Measurements from ENCODE around the gene TSPAN9.
A peak's percentile ranks its signal among the peaks of the same experiment; 100 is the strongest.

Gene TSPAN9

DNA sequence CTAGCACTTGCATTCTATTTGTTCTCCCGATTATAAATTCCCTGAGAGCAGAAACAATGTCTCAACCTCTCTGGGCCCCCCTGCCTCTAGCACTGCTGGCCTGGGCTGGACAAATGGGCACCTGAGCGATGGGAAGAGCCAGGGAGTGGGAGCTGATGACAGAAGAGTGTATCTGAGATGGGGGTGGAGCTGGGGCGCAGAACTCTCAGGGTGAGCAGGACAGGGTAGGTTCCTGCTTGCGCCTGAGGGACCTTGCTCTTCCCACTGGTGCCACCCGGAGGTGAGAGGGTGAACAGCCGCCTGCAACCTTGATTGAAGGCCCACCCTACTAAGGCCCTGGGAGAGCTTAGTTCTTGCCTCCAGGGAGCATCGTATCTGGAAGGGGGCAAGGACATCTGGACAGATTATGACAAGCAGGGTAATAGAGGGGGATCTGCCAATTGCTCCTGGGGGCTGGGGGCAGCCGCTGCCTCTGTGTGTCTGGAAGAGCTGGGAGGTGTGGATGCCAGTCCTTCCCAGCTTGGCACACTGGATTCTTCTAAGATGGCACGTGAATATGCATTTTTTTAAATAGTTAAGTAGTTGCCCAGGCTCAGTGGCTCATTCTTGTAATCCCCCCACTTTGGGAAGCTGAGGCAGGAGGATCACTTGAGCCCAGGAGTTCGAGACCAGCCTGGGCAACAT lies 43.0 kb upstream of the TSPAN9 start:
- Histone ChIP-seq H3K36me3 (ENCODE audit: insufficient read depth, low read length) (no peaks in the 10 kb centered on the region), H4K20me1 (ENCODE audit: insufficient read depth, low read length) (no peaks in the 10 kb centered on the region), H3K9me3 (ENCODE audit: low read length) (no peaks in the 10 kb centered on the region), H3K4me2 (ENCODE audit: low read length) (no peak overlapping the region), H3K9me2 (ENCODE audit: low read depth, low read length) (no peaks in the 10 kb centered on the region), H3K9ac (ENCODE audit: low read length) (no peak overlapping the region), H3K27me3 (ENCODE audit: insufficient read depth, low read length) (no peaks in the 10 kb centered on the region), H3K27ac (ENCODE audit: low read depth, low read length, poor library complexity, severe bottlenecking) (no peak overlapping the region), H2AFZ (ENCODE audit: low read length) (no peak overlapping the region), H3F3A (ENCODE audit: insufficient read depth, low read length) (no peaks in the 10 kb centered on the region), H3K4me1 (ENCODE audit: insufficient read depth, low read length, severe bottlenecking) (peaks cover under 1% of the 10 kb centered on the region), H3K4me3 (ENCODE audit: low read depth, low read length, poor library complexity, severe bottlenecking) (no peak overlapping the region), H3K79me2 (ENCODE audit: insufficient read depth, low read length) (no peaks in the 10 kb centered on the region)
- no peak for TF ChIP-seq EZH2 (IDR thresholded peaks at IDR 0.05; ENCODE audit: borderline replicate concordance, low read length)
- TF ChIP-seq, protein P1, sequence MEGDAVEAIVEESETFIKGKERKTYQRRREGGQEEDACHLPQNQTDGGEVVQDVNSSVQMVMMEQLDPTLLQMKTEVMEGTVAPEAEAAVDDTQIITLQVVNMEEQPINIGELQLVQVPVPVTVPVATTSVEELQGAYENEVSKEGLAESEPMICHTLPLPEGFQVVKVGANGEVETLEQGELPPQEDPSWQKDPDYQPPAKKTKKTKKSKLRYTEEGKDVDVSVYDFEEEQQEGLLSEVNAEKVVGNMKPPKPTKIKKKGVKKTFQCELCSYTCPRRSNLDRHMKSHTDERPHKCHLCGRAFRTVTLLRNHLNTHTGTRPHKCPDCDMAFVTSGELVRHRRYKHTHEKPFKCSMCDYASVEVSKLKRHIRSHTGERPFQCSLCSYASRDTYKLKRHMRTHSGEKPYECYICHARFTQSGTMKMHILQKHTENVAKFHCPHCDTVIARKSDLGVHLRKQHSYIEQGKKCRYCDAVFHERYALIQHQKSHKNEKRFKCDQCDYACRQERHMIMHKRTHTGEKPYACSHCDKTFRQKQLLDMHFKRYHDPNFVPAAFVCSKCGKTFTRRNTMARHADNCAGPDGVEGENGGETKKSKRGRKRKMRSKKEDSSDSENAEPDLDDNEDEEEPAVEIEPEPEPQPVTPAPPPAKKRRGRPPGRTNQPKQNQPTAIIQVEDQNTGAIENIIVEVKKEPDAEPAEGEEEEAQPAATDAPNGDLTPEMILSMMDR (IDR thresholded peaks at IDR 0.05; ENCODE audit: low read length): peak; percentile 80

DNA sequence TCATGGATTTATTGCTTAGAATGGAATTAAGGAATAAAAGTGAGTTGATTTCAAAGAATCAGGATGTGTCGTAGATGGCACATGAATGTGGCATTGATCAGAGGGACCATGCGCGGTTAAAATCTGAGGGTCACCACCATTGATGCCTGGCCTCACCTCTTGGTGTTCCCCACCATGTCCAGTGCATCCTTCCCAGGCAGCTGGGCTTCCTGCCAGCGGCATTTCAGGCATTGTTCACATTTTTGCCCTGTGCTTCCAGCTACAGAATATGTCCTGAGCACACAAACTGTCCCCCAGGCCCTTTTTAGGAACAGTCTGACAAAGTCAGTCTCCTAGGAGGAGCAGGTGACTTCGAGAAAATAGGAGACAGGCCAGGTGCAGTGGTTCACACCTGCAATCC lies 42.0 kb upstream of the TSPAN9 start:
- H3K9me3 ChIP-seq (ENCODE audit: low read length): no peaks in the 10 kb centered on the region
- H3K4me3 ChIP-seq (ENCODE audit: low read depth, low read length, poor library complexity, severe bottlenecking): no peak overlapping the region
- no peak overlapping the region for H2AFZ ChIP-seq (ENCODE audit: low read length)
- TF ChIP-seq EZH2 (IDR thresholded peaks at IDR 0.05; ENCODE audit: borderline replicate concordance, low read length): no peak
- TF ChIP-seq, protein P1 (IDR thresholded peaks at IDR 0.05; ENCODE audit: low read length): no peak
- H3K9ac ChIP-seq (ENCODE audit: low read length): no peak overlapping the region
- H4K20me1 ChIP-seq (ENCODE audit: insufficient read depth, low read length): no peaks in the 10 kb centered on the region
- H3K9me2 ChIP-seq (ENCODE audit: low read depth, low read length): no peaks in the 10 kb centered on the region
- H3F3A ChIP-seq (ENCODE audit: insufficient read depth, low read length): no peaks in the 10 kb centered on the region
- H3K27ac ChIP-seq (ENCODE audit: low read depth, low read length, poor library complexity, severe bottlenecking): no peak overlapping the region
- H3K79me2 ChIP-seq (ENCODE audit: insufficient read depth, low read length): no peaks in the 10 kb centered on the region
- no peak overlapping the region for H3K4me2 ChIP-seq (ENCODE audit: low read length)
- no peaks in the 10 kb centered on the region for H3K36me3 ChIP-seq (ENCODE audit: insufficient read depth, low read length)
- no peaks in the 10 kb centered on the region for H3K27me3 ChIP-seq (ENCODE audit: insufficient read depth, low read length)
- H3K4me1 ChIP-seq (ENCODE audit: insufficient read depth, low read length, severe bottlenecking): peaks cover 4% of the 10 kb centered on the region

DNA sequence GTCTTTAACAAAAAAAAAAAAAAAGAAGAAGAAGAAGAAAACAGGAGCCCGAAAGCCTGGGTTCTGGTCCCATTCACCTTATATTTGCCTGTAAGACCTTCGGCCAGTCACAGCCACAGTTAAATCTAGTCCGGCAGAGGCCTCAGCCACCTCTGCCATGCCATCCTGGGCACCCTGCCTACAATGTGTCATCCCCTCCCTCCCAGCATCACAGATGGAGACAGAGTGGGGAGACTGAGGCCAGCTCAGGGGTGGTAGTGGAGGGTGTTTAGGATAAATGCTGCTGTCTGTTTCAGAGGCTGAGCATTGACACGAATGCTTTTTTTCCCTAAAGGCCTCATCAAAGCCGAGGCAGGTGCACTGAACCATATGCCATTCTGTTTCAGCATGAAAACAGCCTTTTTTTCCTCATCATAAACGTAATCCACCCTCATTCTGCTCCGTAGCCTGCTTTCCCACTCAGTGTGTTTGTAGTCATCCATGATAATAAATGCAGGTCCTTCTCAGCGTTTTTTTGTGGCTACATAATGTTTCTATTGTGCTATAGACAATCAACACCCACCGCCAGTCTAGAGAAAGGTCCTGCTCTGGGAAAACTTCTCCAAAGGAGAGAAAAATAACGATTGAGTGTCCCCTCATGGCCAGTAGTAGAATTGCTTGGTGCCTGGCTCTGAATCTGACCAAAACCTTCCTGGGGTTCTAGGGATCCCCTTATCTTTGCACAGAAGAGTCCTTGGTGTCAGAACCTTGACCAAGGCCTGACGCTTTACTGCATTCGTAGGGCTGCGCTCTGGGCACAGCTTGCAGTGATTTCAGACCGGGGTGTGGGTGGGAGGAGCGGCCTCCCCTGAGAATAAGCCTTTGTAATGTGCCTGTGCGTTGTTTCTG lies 41.1 kb upstream of the TSPAN9 start:
- no peaks in the 10 kb centered on the region for H3F3A ChIP-seq (ENCODE audit: insufficient read depth, low read length)
- no peak overlapping the region for H3K27ac ChIP-seq (ENCODE audit: low read depth, low read length, poor library complexity, severe bottlenecking)
- H3K9ac ChIP-seq (ENCODE audit: low read length): no peak overlapping the region
- no peak overlapping the region for H3K4me3 ChIP-seq (ENCODE audit: low read depth, low read length, poor library complexity, severe bottlenecking)
- H3K79me2 ChIP-seq (ENCODE audit: insufficient read depth, low read length): no peaks in the 10 kb centered on the region
- no peaks in the 10 kb centered on the region for H3K9me2 ChIP-seq (ENCODE audit: low read depth, low read length)
- no peaks in the 10 kb centered on the region for H4K20me1 ChIP-seq (ENCODE audit: insufficient read depth, low read length)
- H3K4me2 ChIP-seq (ENCODE audit: low read length): no peak overlapping the region
- peaks cover 4% of the 10 kb centered on the region for H3K4me1 ChIP-seq (ENCODE audit: insufficient read depth, low read length, severe bottlenecking)
- H2AFZ ChIP-seq (ENCODE audit: low read length): no peak overlapping the region
- no peaks in the 10 kb centered on the region for H3K27me3 ChIP-seq (ENCODE audit: insufficient read depth, low read length)
- no peaks in the 10 kb centered on the region for H3K9me3 ChIP-seq (ENCODE audit: low read length)
- no peaks in the 10 kb centered on the region for H3K36me3 ChIP-seq (ENCODE audit: insufficient read depth, low read length)
- no peak for TF ChIP-seq EZH2 (IDR thresholded peaks at IDR 0.05; ENCODE audit: borderline replicate concordance, low read length)
- TF ChIP-seq, protein P1 (IDR thresholded peaks at IDR 0.05; ENCODE audit: low read length): peak; percentile 28; the same call in 1 of the 2 replicates

Measured in OCI-LY1 (cell line).